Trophoblast cell (in vitro differentiated cells and primary cell): Measurements from ENCODE around the gene LTBP4.
A peak's percentile ranks its signal among the peaks of the same experiment; 100 is the strongest.

Source experiments
- DNase-seq, 2 donors: peaks; one replicate each; pipeline ENCODE4 v3.0.0-alpha.2; 2016
- H2AFZ ChIP-seq: 2 replicates; pipeline ENCODE4 v1.6.1; 2013; ENCODE audit warnings: low read length, moderate library complexity, mild to moderate bottlenecking; ENCODE audit not compliant: insufficient read depth, poor library complexity
- H2AK5ac ChIP-seq: 2 replicates; pipeline ENCODE4 v1.6.1; 2013; ENCODE audit warnings: mild to moderate bottlenecking, low read length
- H2BK120ac ChIP-seq: 2 replicates; pipeline ENCODE4 v1.6.1; 2013; ENCODE audit warnings: low read length, mild to moderate bottlenecking, moderate library complexity; ENCODE audit not compliant: insufficient read depth, poor library complexity
- H2BK12ac ChIP-seq: 2 replicates; pipeline ENCODE4 v1.6.1; 2013; ENCODE audit warnings: mild to moderate bottlenecking, low read length, moderate library complexity
- H2BK5ac ChIP-seq: 2 replicates; pipeline ENCODE4 v1.6.1; 2013; ENCODE audit warnings: low read length, low read depth, moderate library complexity, mild to moderate bottlenecking; ENCODE audit not compliant: poor library complexity
- H3K14ac ChIP-seq: 2 replicates; pipeline ENCODE4 v1.6.1; 2013; ENCODE audit warnings: mild to moderate bottlenecking, low read length
- H3K18ac ChIP-seq: 2 replicates; pipeline ENCODE4 v1.6.1; 2013; ENCODE audit warnings: mild to moderate bottlenecking, low read length
- H3K23ac ChIP-seq: 2 replicates; pipeline ENCODE4 v1.6.1; 2013; ENCODE audit warnings: low read length
- H3K27ac ChIP-seq: 2 replicates; pipeline ENCODE4 v1.5.1; 2013; ENCODE audit warnings: low read depth, mild to moderate bottlenecking, inconsistent platforms, low read length, moderate library complexity
- H3K27me3 ChIP-seq: 2 replicates; pipeline ENCODE4 v1.6.1; 2013; ENCODE audit warnings: inconsistent platforms, mild to moderate bottlenecking, low read length, moderate library complexity; ENCODE audit not compliant: insufficient read depth
- H3K36me3 ChIP-seq, 2 experiments: 1 replicate in 1 of 2; 2 replicates in 1 of 2; pipeline ENCODE4 v1.6.1; 2013; ENCODE audit warnings: low read length in 2 of 2, mild to moderate bottlenecking in 2 of 2, moderate library complexity in 1 of 2; ENCODE audit not compliant: insufficient read depth in 2 of 2, control insufficient read depth in 1 of 2
- H3K4ac ChIP-seq: 2 replicates; pipeline ENCODE4 v1.6.1; 2013; ENCODE audit warnings: low read depth, mild to moderate bottlenecking, low read length, moderate library complexity
- H3K4me1 ChIP-seq, 2 experiments: 1 replicate in 1 of 2; 2 replicates in 1 of 2; pipeline ENCODE4 v1.6.1; 2013; ENCODE audit warnings: low read length in 2 of 2, mild to moderate bottlenecking in 2 of 2, moderate library complexity in 1 of 2; ENCODE audit not compliant: insufficient read depth in 2 of 2, control insufficient read depth in 1 of 2
- H3K4me2 ChIP-seq: 2 replicates; pipeline ENCODE4 v1.6.1; 2013; ENCODE audit warnings: inconsistent platforms, mild to moderate bottlenecking, low read length, moderate library complexity
- H3K4me3 ChIP-seq: 2 replicates; pipeline ENCODE4 v1.5.1; 2013; ENCODE audit warnings: mild to moderate bottlenecking, low read depth, low read length, inconsistent platforms
- H3K79me1 ChIP-seq: one replicate; pipeline ENCODE4 v1.6.1; 2013; ENCODE audit warnings: low read length
- H3K79me2 ChIP-seq: 2 replicates; pipeline ENCODE4 v1.6.1; 2013; ENCODE audit warnings: low read length, mild to moderate bottlenecking; ENCODE audit not compliant: control insufficient read depth, insufficient read depth, poor library complexity
- H3K9ac ChIP-seq: 2 replicates; pipeline ENCODE4 v1.6.1; 2013; ENCODE audit warnings: mild to moderate bottlenecking, low read length
- H3K9me3 ChIP-seq: 2 replicates; pipeline ENCODE4 v1.6.1; 2013; ENCODE audit warnings: low read depth, mild to moderate bottlenecking, control low read depth, inconsistent platforms, low read length; ENCODE audit not compliant: insufficient read depth
- H4K12ac ChIP-seq: 2 replicates; pipeline ENCODE4 v1.6.1; 2013; ENCODE audit warnings: low read depth, mild to moderate bottlenecking, low read length, moderate library complexity
- H4K8ac ChIP-seq: 2 replicates; pipeline ENCODE4 v1.6.1; 2013; ENCODE audit warnings: low read depth, mild to moderate bottlenecking, low read length, moderate library complexity
- H4K91ac ChIP-seq: one replicate; pipeline ENCODE4 v1.6.1; 2013; ENCODE audit warnings: low read depth, mild to moderate bottlenecking, low read length, moderate library complexity
- WGBS: extraction: QIAGEN DNeasy Blood & Tissue Kit; methylation state at CpG from one replicate; pipeline ENCODE4 v1.1.7; 2013; ENCODE audit warnings: missing lambda C conversion rate; ENCODE audit not compliant: insufficient read length, insufficient coverage; ENCODE audit errors: extremely low coverage; 5-methylcytosine and 5-hydroxymethylcytosine counted together

LTBP4 gene

GRCh38 chr19:40603071-40603388 is 1.9 kb downstream of the LTBP4 start:
- Histone ChIP-seq H4K12ac (no peak overlapping the region), H3K14ac (peak overlapping the region; percentile 27), H3K9me3 (peaks cover 6% of the 10 kb centered on the region), H4K91ac (peak overlapping the region; percentile 32), H2BK5ac (peak overlapping the region; percentile 14), H3K4me3 (no peak overlapping the region), H3K79me2 (no peaks in the 10 kb centered on the region), H2AFZ (no peak overlapping the region), H3K27me3 (peaks cover 27% of the 10 kb centered on the region), H3K23ac (no peak overlapping the region), H3K4me2 (peak overlapping the region; percentile 74), H3K4me1 (peaks cover 25 to 38% of the 10 kb centered on the region in 2 experiments), H3K79me1 (peaks cover 24% of the 10 kb centered on the region), H2BK12ac (peak overlapping the region; percentile 42), H3K27ac (peak overlapping the region; percentile 70), H4K8ac (no peak overlapping the region), H3K36me3 (no peaks in the 10 kb centered on the region), H3K9ac (no peak overlapping the region), H2BK120ac (no peak overlapping the region), H2AK5ac (no peak overlapping the region), H3K4ac (no peak overlapping the region), H3K18ac (no peak overlapping the region)
- DNase-seq: no peak
- WGBS: no CpG with 5 or more reads among the region's 2 CpGs

GRCh38 chr19:40603389-40604170 is 2.4 kb downstream of the LTBP4 start:
- no peak overlapping the region for H3K9ac ChIP-seq
- H4K91ac ChIP-seq: peak overlapping the region; percentile 82
- H4K12ac ChIP-seq: peak overlapping the region; percentile 46
- H3K79me2 ChIP-seq: no peaks in the 10 kb centered on the region
- peak overlapping the region; percentile 70 for H3K27ac ChIP-seq
- H2AK5ac ChIP-seq: no peak overlapping the region
- H3K4me1 ChIP-seq: peaks cover 23 to 38% of the 10 kb centered on the region in 2 experiments
- H3K36me3 ChIP-seq: no peaks in the 10 kb centered on the region
- peak overlapping the region; percentile 64 for H3K4me3 ChIP-seq
- peak overlapping the region; percentile 21 for H3K4ac ChIP-seq
- H2BK5ac ChIP-seq: no peak overlapping the region
- H3K23ac ChIP-seq: no peak overlapping the region
- H3K79me1 ChIP-seq: peaks cover 21% of the 10 kb centered on the region
- H3K4me2 ChIP-seq: peak overlapping the region; percentile 74
- H2BK120ac ChIP-seq: no peak overlapping the region
- peak overlapping the region; percentile 38 for H3K18ac ChIP-seq
- DNase-seq: peak; percentile 99
- H4K8ac ChIP-seq: peak overlapping the region; percentile 62
- WGBS: no CpG with 5 or more reads among the region's 43 CpGs
- H3K9me3 ChIP-seq: peaks cover 6% of the 10 kb centered on the region
- peak overlapping the region; percentile 42 for H2BK12ac ChIP-seq
- peak overlapping the region; percentile 69 for H2AFZ ChIP-seq
- H3K14ac ChIP-seq: peak overlapping the region; percentile 64
- H3K27me3 ChIP-seq: peaks cover 27% of the 10 kb centered on the region

GRCh38 chr19:40604171-40604646 is 3.0 kb downstream of the LTBP4 start:
- H2BK120ac ChIP-seq: no peak overlapping the region
- H3K4me2 ChIP-seq: peak overlapping the region; percentile 74
- no peak overlapping the region for H3K14ac ChIP-seq
- H2BK12ac ChIP-seq: no peak overlapping the region
- no peak overlapping the region for H3K4ac ChIP-seq
- H3K9ac ChIP-seq: no peak overlapping the region
- WGBS: no CpG with 5 or more reads among the region's 18 CpGs
- no peak overlapping the region for H3K4me3 ChIP-seq
- H3K27ac ChIP-seq: no peak overlapping the region
- no peak overlapping the region for H4K91ac ChIP-seq
- peaks cover 24 to 39% of the 10 kb centered on the region in 2 experiments for H3K4me1 ChIP-seq
- no peak overlapping the region for H2AFZ ChIP-seq
- H3K79me2 ChIP-seq: no peaks in the 10 kb centered on the region
- no peak overlapping the region for H4K12ac ChIP-seq
- peaks cover 4% of the 10 kb centered on the region for H3K9me3 ChIP-seq
- peaks cover 23% of the 10 kb centered on the region for H3K27me3 ChIP-seq
- H3K36me3 ChIP-seq: no peaks in the 10 kb centered on the region
- no peak overlapping the region for H3K18ac ChIP-seq
- H4K8ac ChIP-seq: no peak overlapping the region
- H3K23ac ChIP-seq: no peak overlapping the region
- no peak overlapping the region for H2BK5ac ChIP-seq
- no peak overlapping the region for H2AK5ac ChIP-seq
- DNase-seq: no peak
- peaks cover 21% of the 10 kb centered on the region for H3K79me1 ChIP-seq

- Histone ChIP-seq H3K79me1 (peaks cover 24% of the 10 kb centered on the region), H3K27ac (no peak overlapping the region), H3K9ac (no peak overlapping the region), H4K8ac (peak overlapping the region; percentile 36), H3K23ac (no peak overlapping the region), H2BK5ac (peak overlapping the region; percentile 14), H2AFZ (peak overlapping the region; percentile 85), H3K27me3 (peaks cover 23% of the 10 kb centered on the region), H4K12ac (peak overlapping the region; percentile 25), H2AK5ac (peak overlapping the region; percentile 28), H3K4me2 (peak overlapping the region; percentile 65), H4K91ac (peak overlapping the region; percentile 71), H3K4me3 (no peak overlapping the region), H3K14ac (peak overlapping the region; percentile 46), H3K9me3 (peaks cover 4% of the 10 kb centered on the region), H3K4ac (peak overlapping the region; percentile 40), H3K36me3 (no peaks in the 10 kb centered on the region), H3K18ac (peak overlapping the region; percentile 81), H2BK12ac (peak overlapping the region; percentile 61), H3K4me1 (peaks cover 28 to 43% of the 10 kb centered on the region in 2 experiments), H3K79me2 (no peaks in the 10 kb centered on the region), H2BK120ac (peak overlapping the region; percentile 25)
- no CpG with 5 or more reads among the region's 29 CpGs for WGBS
- peak; percentile 83 to 86 for DNase-seq
These were observed 3.6 kb downstream of the LTBP4 start for GRCh38 chr19:40604647-40605215.
